HepG2 (cell line): Measurements from ENCODE around the gene MFAP3L. TPM values are rescaled to one million over a fixed set of nuclear protein-coding genes. Genes with fewer than 3 reads are reported as not detected.

Experiments
- ARID5B ChIP-seq: IDR thresholded peaks from 2 replicates; pipeline ENCODE4 v1.4.0; 2020; ENCODE audit warnings: mild to moderate bottlenecking, missing genetic modification reagents
- CAMTA2 ChIP-seq: sonication (generic); formaldehyde crosslinking; IDR thresholded peaks from 2 replicates; pipeline ENCODE4 v1.4.0; 2020; ENCODE audit warnings: mild to moderate bottlenecking, missing genetic modification reagents, borderline replicate concordance
- CBFB ChIP-seq: sonication (generic); formaldehyde crosslinking; IDR thresholded peaks from 2 replicates; pipeline ENCODE4 v1.4.0; 2020; ENCODE audit warnings: missing genetic modification reagents
- CENPT ChIP-seq: sonication (generic); formaldehyde crosslinking; IDR thresholded peaks from 2 replicates; pipeline ENCODE4 v1.8.0; 2022; ENCODE audit warnings: low read depth, mild to moderate bottlenecking, moderate library complexity, missing genetic modification reagents
- EZH2 ChIP-seq: conservative IDR thresholded peaks from 2 replicates; pipeline ENCODE4 v1.6.1; 2012; ENCODE audit warnings: mild to moderate bottlenecking, low read depth, low read length, moderate library complexity
- HDAC2 ChIP-seq: sonication (generic); formaldehyde crosslinking; IDR thresholded peaks from 2 replicates; pipeline ENCODE4 v1.4.0; 2020; ENCODE audit warnings: missing genetic modification reagents
- NCOR1 ChIP-seq: fragments of 200-600 bp; sonication (generic); IDR thresholded peaks from 2 replicates; pipeline ENCODE4 v1.7.0; 2017; ENCODE audit warnings: antibody characterized with exemption, low read length, borderline replicate concordance
- POGZ ChIP-seq: sonication (generic); formaldehyde crosslinking; IDR thresholded peaks from 2 replicates; pipeline ENCODE4 v1.4.0; 2020; ENCODE audit warnings: mild to moderate bottlenecking, missing genetic modification reagents
- RFXAP ChIP-seq: sonication (generic); formaldehyde crosslinking; IDR thresholded peaks from 2 replicates; pipeline ENCODE4 v1.4.0; 2020; ENCODE audit warnings: missing genetic modification reagents, borderline replicate concordance
- STAT5B ChIP-seq: sonication (generic); formaldehyde crosslinking; IDR thresholded peaks from 2 replicates; pipeline ENCODE4 v1.4.0; 2020; ENCODE audit warnings: missing genetic modification reagents
- THAP7 ChIP-seq: sonication (generic); formaldehyde crosslinking; IDR thresholded peaks from 2 replicates; pipeline ENCODE4 v1.8.1; 2023; ENCODE audit warnings: mild to moderate bottlenecking, missing genetic modification reagents
- TMF1 ChIP-seq: sonication (generic); formaldehyde crosslinking; IDR thresholded peaks from 2 replicates; pipeline ENCODE4 v1.8.1; 2022; ENCODE audit warnings: low read depth, missing genetic modification reagents
- TOE1 ChIP-seq: sonication (generic); formaldehyde crosslinking; IDR thresholded peaks from 2 replicates; pipeline ENCODE4 v1.4.0; 2020; ENCODE audit warnings: mild to moderate bottlenecking, missing genetic modification reagents
- U2AF2 ChIP-seq: fragments of 200-400 bp; formaldehyde crosslinking; IDR thresholded peaks from 2 replicates; pipeline ENCODE4 v1.6.1; 2017; ENCODE audit warnings: low read depth, mild to moderate bottlenecking, low read length
- ZKSCAN8 ChIP-seq: IDR thresholded peaks from 2 replicates; pipeline ENCODE4 v1.6.1; 2016; ENCODE audit warnings: borderline replicate concordance, missing genetic modification reagents, missing compliant biosample characterization
- ZNF10 ChIP-seq: sonication (generic); formaldehyde crosslinking; IDR thresholded peaks from 2 replicates; pipeline ENCODE4 v1.4.0; 2020; ENCODE audit warnings: mild to moderate bottlenecking, low read depth, missing genetic modification reagents, borderline replicate concordance
- ZNF33B ChIP-seq: sonication (generic); formaldehyde crosslinking; IDR thresholded peaks from 2 replicates; pipeline ENCODE4 v1.5.1; 2020; ENCODE audit warnings: mild to moderate bottlenecking, missing genetic modification reagents
- ZNF563 ChIP-seq: sonication (generic); formaldehyde crosslinking; IDR thresholded peaks from 2 replicates; pipeline ENCODE4 v1.8.0; 2022; ENCODE audit warnings: mild to moderate bottlenecking, moderate library complexity, missing genetic modification reagents
- ZNF652 ChIP-seq: IDR thresholded peaks from 2 replicates; pipeline ENCODE4 v1.6.1; 2016; ENCODE audit warnings: low read depth, borderline replicate concordance
- ZNF746 ChIP-seq: sonication (generic); formaldehyde crosslinking; IDR thresholded peaks from 2 replicates; pipeline ENCODE4 v1.8.0; 2022; ENCODE audit warnings: mild to moderate bottlenecking, missing genetic modification reagents
- ZNF777 ChIP-seq: sonication (generic); formaldehyde crosslinking; IDR thresholded peaks from 2 replicates; pipeline ENCODE4 v1.4.0; 2020; ENCODE audit warnings: missing genetic modification reagents
- polyA plus RNA-seq, 8 experiments: library from polyadenylated mRNA; depleted of rRNA in 3 of 8; stranded (reverse) in 7 of 8; unstranded in 1 of 8; fragments of >200 nt; fragmentation: Illumina TruSeq in 4 of 8; extraction: Trizol in 4 of 8; gene quantifications; 2 replicates each; pipeline versions ENCODE4 v1.2.1 to v1.2.3, GENCODE V29; 2011 to 2016; ENCODE audit warnings: low read depth in 4 of 8, missing spikeins in 1 of 8, mixed read lengths in 1 of 8; ENCODE audit not compliant: insufficient read depth in 1 of 8
- total RNA-seq, 5 experiments: library from RNA; depleted of rRNA; stranded (reverse); fragments of >200 nt; fragmentation: Illumina TruSeq; extraction: Trizol; gene quantifications; 2 replicates each; pipeline ENCODE4 v1.2.3, GENCODE V29; 2016; ENCODE audit warnings: low read depth in 1 of 5
- TF ChIP-seq, protein P1 (sequence below): sonication (generic); formaldehyde crosslinking; IDR thresholded peaks from 2 replicates; pipeline ENCODE4 v1.4.0; 2020; ENCODE audit warnings: mild to moderate bottlenecking, missing genetic modification reagents

MFAP3L gene
- total and polyA plus RNA-seq, 2 of the 13 experiments (the other 11 are each of a cell fraction or from before 2014, with no cell fraction given) = 1.5 to 3.6 TPM

- TF ChIP-seq TMF1 (CRISPR knock-in tag) (peak; percentile 53; the same call in 1 of the 2 replicates), RFXAP (CRISPR knock-in tag) (0 out of 2 replicates have a peak, but pooled peaks have one; percentile 39), ZKSCAN8 (CRISPR knock-in tag) (no peak), ZNF563 (peak; percentile 90; the same call in 1 of the 2 replicates), ZNF777 (CRISPR knock-in tag) (peak; percentile 61), EZH2 (no peak), ARID5B (CRISPR knock-in tag) (peak; percentile 68), POGZ (CRISPR knock-in tag) (peak; percentile 85), STAT5B (CRISPR knock-in tag) (no peak), ZNF10 (no peak), CBFB (CRISPR knock-in tag) (no peak), THAP7 (CRISPR knock-in tag) (no peak), NCOR1 (no peak), HDAC2 (CRISPR knock-in tag) (peak; percentile 46; the same call in 1 of the 2 replicates), ZNF746 (CRISPR knock-in tag) (peak; percentile 71; the same call in 1 of the 2 replicates), U2AF2 (no peak), CAMTA2 (CRISPR knock-in tag) (no peak), ZNF33B (CRISPR knock-in tag) (peak; percentile 95), TOE1 (CRISPR knock-in tag) (no peak), ZNF652 (CRISPR knock-in tag) (no peak), CENPT (peak; percentile 47; the same call in 1 of the 2 replicates)
- TF ChIP-seq, protein P1, sequence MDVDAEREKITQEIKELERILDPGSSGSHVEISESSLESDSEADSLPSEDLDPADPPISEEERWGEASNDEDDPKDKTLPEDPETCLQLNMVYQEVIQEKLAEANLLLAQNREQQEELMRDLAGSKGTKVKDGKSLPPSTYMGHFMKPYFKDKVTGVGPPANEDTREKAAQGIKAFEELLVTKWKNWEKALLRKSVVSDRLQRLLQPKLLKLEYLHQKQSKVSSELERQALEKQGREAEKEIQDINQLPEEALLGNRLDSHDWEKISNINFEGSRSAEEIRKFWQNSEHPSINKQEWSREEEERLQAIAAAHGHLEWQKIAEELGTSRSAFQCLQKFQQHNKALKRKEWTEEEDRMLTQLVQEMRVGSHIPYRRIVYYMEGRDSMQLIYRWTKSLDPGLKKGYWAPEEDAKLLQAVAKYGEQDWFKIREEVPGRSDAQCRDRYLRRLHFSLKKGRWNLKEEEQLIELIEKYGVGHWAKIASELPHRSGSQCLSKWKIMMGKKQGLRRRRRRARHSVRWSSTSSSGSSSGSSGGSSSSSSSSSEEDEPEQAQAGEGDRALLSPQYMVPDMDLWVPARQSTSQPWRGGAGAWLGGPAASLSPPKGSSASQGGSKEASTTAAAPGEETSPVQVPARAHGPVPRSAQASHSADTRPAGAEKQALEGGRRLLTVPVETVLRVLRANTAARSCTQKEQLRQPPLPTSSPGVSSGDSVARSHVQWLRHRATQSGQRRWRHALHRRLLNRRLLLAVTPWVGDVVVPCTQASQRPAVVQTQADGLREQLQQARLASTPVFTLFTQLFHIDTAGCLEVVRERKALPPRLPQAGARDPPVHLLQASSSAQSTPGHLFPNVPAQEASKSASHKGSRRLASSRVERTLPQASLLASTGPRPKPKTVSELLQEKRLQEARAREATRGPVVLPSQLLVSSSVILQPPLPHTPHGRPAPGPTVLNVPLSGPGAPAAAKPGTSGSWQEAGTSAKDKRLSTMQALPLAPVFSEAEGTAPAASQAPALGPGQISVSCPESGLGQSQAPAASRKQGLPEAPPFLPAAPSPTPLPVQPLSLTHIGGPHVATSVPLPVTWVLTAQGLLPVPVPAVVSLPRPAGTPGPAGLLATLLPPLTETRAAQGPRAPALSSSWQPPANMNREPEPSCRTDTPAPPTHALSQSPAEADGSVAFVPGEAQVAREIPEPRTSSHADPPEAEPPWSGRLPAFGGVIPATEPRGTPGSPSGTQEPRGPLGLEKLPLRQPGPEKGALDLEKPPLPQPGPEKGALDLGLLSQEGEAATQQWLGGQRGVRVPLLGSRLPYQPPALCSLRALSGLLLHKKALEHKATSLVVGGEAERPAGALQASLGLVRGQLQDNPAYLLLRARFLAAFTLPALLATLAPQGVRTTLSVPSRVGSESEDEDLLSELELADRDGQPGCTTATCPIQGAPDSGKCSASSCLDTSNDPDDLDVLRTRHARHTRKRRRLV (CRISPR knock-in tag) = peak; percentile 62; the same call in 1 of the 2 replicates
Measured at GRCh38 chr4:170027181-170027829, 1.1 kb upstream of the MFAP3L start (continued).
